A549 treated with AZD9567 at 1 μM for 4 hours (cell line): ENCODE data around the gene KBTBD3. TPM values are rescaled to one million over a fixed set of nuclear protein-coding genes. Genes with fewer than 3 reads are reported as not detected.

Experiments used
- total RNA-seq: library from RNA; stranded (reverse); fragments of 200-300 nt; extraction: Qiagen RNA extraction; gene quantifications from 5 replicates; pipeline ENCODE4 v1.2.3, GENCODE V29; 2022; ENCODE audit not compliant: insufficient read depth

The KBTBD3 gene, protein sequence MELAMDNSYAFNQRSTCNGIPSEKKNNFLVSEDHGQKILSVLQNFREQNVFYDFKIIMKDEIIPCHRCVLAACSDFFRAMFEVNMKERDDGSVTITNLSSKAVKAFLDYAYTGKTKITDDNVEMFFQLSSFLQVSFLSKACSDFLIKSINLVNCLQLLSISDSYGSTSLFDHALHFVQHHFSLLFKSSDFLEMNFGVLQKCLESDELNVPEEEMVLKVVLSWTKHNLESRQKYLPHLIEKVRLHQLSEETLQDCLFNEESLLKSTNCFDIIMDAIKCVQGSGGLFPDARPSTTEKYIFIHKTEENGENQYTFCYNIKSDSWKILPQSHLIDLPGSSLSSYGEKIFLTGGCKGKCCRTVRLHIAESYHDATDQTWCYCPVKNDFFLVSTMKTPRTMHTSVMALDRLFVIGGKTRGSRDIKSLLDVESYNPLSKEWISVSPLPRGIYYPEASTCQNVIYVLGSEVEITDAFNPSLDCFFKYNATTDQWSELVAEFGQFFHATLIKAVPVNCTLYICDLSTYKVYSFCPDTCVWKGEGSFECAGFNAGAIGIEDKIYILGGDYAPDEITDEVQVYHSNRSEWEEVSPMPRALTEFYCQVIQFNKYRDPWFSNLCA
- total RNA-seq = 0.78 to 4.4 TPM (median 1.4 TPM) in 5 replicates

DNA sequence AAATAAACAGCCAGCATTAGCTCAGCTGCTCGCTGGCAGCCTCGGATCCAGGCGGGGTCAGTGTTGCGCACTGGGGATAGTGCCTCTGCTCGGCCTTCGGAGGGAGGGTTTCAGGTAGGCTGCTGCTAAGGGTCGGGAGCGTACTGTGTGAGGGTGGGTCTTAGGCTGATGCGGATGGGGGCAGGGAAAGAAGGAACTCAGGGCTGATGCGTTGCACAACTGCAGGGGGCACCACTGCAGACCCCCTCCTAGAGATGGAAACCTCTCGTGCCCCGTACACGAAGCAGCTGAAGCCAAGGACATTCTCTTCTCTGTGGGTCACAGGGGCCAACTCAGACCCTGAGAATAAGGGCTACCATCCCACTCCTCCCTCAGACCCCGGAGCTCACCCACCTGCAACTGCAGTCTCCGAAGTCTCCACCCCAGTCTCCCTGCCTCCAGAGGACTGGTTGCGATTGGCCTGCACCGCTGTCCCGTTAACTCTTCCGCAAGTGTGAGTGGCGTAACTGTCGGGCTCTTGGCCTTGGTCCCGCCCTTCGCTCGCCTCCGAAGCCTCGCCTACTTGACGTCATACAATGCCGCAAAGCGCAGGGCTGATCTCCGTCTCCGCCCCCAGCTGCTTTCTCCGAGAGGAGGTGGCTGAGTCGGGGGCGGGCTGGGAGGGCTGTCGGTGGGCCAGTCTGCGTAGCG, at the start of gene KBTBD3:
TSS of gene KBTBD3 (minus strand) at position 429 of the 690 bp plus-strand sequence. CDS start 18,250 bp downstream, outside the sequence.

DNA sequence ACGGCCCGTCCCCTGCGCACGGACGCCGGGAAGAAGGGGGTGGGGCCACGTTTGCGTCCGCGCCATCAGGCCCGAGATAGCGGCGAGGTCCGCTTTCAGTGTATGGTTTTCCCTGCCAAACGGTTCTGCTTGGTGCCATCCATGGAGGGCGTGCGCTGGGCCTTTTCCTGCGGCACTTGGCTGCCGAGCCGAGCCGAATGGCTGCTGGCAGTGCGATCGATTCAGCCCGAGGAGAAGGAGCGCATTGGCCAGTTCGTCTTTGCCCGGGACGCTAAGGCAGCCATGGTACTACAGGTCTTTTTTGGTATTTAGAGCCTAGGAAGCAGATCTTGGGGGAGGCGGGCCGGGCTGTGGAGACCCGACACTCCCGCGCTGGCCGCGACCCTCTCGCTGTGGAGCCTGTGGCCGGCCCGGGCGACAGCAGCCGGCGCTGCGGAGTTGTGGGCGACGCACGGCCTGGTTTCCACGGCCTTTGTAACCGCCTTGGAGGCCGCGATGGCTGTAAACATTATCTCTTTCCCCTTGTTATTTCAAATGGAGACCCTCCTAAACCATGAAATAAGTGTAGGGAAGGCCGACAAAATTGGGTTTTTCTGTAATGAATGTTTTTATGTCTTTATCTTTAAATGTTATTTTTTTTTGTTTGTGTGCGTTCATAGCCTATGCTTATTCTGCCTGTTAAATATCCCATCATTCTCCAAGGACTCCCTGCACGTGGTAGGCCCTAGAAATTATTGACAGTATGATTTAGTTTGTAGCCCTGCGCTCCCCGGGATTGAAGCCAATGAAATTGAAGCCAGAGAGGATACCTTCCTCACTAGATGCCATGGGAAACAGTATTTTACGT, 685 bp upstream of the KBTBD3 start, which contains the start of gene AASDHPPT:
TSS of gene AASDHPPT (plus strand) at position 54 of the 847 bp plus-strand sequence. CDS start at position 103, 49 bp downstream.

DNA sequence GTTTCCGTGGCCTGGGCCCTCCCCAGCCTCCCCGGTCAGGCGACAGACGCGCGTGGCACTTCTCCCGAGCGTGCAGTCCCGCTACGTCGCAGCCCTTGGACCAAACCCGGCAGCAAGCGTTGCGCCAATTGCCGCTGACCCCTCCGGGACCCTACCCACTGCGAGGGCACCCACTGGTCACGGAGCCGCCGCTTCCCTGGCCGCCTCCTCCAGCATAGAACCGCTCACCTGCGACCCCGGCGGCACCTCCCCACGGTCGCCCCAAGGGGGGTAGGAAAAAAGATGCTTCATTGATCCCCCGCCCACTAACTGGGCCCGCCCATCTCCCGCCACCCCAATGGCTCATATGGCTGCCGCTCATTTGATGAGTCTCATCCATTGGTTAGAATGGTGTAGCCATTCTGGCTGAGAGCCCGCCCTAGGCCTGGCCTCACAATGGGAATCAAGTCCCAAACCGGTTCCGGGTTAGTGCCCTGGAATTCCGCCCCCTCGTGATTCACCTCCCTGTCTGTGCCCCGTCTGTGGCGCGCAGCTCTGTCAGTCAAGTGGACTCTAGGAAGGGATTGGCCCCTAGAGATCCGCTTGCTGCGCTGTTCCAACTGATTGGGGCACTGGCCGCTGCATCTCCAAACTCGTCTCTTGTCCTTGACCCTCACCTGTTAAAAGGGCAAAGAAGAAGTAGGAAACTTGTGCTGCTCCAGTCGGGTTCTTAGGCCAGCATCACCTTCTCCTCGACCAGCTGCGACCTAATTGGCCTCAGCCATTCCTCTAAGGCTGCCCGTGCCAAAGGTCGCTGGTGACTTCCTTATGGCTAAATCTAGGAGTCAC, 55.0 kb downstream of the KBTBD3 start, which contains the start of gene MSANTD4:
TSS of gene MSANTD4 (minus strand) at position 274 of the 828 bp plus-strand sequence. CDS start 11,323 bp downstream, outside the sequence.

Other genes with a start within 250 kb of the KBTBD3 start
- gene MSANTD4, start 55.1 kb downstream of the KBTBD3 start, total RNA-seq = 7.4 to 9.9 TPM (median 9.2 TPM) in 5 replicates
- 31.0 to 38.4 TPM (median 32.4 TPM) in 5 replicates for gene AASDHPPT, start 315 bp upstream of the KBTBD3 start, total RNA-seq